ENCODE data around the gene ASB18. TPM values are rescaled to one million over a fixed set of nuclear protein-coding genes. Genes with fewer than 3 reads are reported as not detected.

The ASB18 gene
- total and polyA plus RNA-seq, 2 experiments from 2014 or later: not detected

DNA sequence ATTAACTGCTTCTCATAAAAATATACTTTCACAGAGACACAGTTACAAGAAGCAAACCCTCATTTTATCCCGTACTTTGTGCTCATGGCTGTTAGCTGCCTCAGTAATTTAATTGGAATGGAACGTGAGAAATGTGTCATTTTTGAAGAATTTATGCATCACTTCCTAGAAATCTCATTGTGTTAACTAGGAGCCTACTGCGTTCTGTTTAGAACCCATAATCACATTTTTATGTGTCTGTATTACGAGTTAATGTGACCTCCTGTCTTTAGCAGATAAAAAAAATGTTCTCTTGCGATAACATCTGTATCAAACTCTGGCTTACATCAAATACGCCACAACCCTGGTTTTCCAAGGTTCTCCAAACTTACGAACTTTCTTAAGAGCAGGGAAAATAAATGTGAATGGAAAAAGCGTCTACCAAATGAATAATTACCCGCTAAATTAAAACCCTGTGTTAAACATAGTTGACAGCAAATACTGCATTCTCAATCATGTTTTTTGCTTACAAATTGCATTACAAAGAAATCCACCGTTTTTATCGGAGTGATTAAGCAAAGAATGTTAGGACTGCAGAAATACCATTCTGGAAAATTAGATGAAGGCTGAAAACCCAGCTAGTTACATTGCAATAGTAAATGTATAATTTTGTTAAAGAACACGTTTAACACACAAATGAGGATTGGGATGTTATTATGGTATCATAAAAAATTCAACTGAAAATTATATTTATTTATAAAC is 84.0 kb downstream of the ASB18 start:
- Histone ChIP-seq H4K20me1 (ENCODE audit: insufficient read depth) (no peaks in the 10 kb centered on the region), H3K27ac (0 out of 2 replicates have a peak overlapping the region, but pooled peaks have one; percentile 0), H3K9ac (peak overlapping the region; percentile 32; the same call in 1 of the 2 replicates), H3K36me3 (ENCODE audit: low read depth) (no peaks in the 10 kb centered on the region), H2AFZ (peak overlapping the region; percentile 63; the same call in 1 of the 2 replicates), H3K9me3 (ENCODE audit: low read depth) (no peaks in the 10 kb centered on the region), H3K4me3 (peak overlapping the region; percentile 61), H3K4me1 (ENCODE audit: insufficient read depth) (peaks cover 22% of the 10 kb centered on the region), H3K9me2 (ENCODE audit: insufficient read depth) (no peaks in the 10 kb centered on the region), H3K27me3 (replicated peaks; ENCODE audit: insufficient read depth) (peaks cover 17% of the 10 kb centered on the region; the same call in 1 of the 2 replicates), H3K4me2 (ENCODE audit: unreplicated experiment) (peak overlapping the region; percentile 63), H3K79me2 (ENCODE audit: insufficient read depth) (no peaks in the 10 kb centered on the region), H3F3A (ENCODE audit: insufficient read depth) (peaks cover 20% of the 10 kb centered on the region)
- in situ Hi-C loops (cut with MboI): loop anchor here (10.0 to 25.0 kb wide), 2 partner anchors 405 to 1043 kb away; no protein-coding TSS in a partner anchor
- DNase-seq: peak; percentile 62
- TF ChIP-seq EZH2phosphoT487 (IDR thresholded peaks at IDR 0.05; ENCODE audit: insufficient read depth, low read depth) (no peak), EZH2 (IDR thresholded peaks at IDR 0.05; ENCODE audit: insufficient read depth, poor library complexity, severe bottlenecking) (no peak)
- WGBS, 2 experiments (ENCODE audit: low coverage in 1 of 2, low lambda C conversion rate in 2 of 2, missing lambda C conversion rate in 2 of 2): 13 to 18% methylated on average over 12 of the region's 12 CpGs

DNA sequence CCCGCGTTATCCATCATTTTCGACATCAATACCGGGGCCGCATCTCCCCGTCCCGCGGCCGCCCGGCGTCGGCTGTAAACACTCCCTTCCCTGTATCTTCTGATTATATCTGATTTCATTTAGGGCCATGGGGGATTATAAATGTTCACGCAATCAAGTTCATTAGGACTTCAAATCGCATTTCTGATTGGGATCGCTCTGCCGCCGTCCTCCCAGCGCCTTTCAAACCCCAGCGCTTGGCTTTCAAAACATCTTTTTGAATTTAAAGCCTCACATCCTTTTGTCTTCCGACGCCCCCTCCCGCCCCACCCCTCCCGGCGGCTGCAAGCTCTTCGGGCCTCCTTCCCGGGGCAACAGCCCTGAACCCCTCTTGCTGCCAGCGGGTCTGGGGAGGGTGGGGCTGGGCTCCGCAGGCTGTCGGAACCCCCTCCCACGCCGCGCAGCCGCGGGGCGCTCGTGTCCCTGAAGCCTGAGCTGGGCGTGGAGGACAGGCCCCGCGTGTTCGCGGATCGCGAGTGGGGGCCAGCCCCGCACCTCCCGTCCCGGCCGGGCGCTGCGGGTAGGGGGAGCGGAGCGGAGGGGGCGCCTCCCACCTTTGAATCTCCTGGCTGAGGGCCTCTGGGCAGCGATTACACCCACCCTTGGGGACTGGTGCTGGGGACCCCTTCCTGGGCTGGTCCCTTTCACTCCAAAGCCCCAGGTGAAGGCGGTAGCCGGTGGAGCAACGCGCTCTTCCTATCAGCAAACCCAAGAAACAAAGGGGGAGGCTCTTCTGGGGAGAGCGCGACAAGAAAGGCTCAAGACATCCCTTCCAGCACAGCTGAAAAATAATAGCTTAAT is 84.8 kb downstream of the ASB18 start:
- peak overlapping the region; percentile 63 for H2AFZ ChIP-seq
- DNase-seq: peak; percentile 57
- peak overlapping the region; percentile 63 for H3K4me2 ChIP-seq (ENCODE audit: unreplicated experiment)
- in situ Hi-C loops (cut with MboI): loop anchor here (10.0 to 25.0 kb wide), 2 partner anchors 405 to 1042 kb away; no protein-coding TSS in a partner anchor
- TF ChIP-seq EZH2 (IDR thresholded peaks at IDR 0.05; ENCODE audit: insufficient read depth, poor library complexity, severe bottlenecking): peak; percentile 94
- no peak for TF ChIP-seq EZH2phosphoT487 (IDR thresholded peaks at IDR 0.05; ENCODE audit: insufficient read depth, low read depth)
- 0 out of 2 replicates have a peak overlapping the region, but pooled peaks have one; percentile 0 for H3K27ac ChIP-seq
- H3K27me3 ChIP-seq (replicated peaks; ENCODE audit: insufficient read depth): peaks cover 21% of the 10 kb centered on the region
- H4K20me1 ChIP-seq (ENCODE audit: insufficient read depth): no peaks in the 10 kb centered on the region
- WGBS, 2 experiments (ENCODE audit: low coverage in 1 of 2, low lambda C conversion rate in 2 of 2, missing lambda C conversion rate in 2 of 2): 4 to 8% methylated on average over 40 to 59 of the region's 59 CpGs
- peak overlapping the region; percentile 32; the same call in 1 of the 2 replicates for H3K9ac ChIP-seq
- H3K9me3 ChIP-seq (ENCODE audit: low read depth): no peaks in the 10 kb centered on the region
- peaks cover 25% of the 10 kb centered on the region for H3F3A ChIP-seq (ENCODE audit: insufficient read depth)
- no peaks in the 10 kb centered on the region for H3K36me3 ChIP-seq (ENCODE audit: low read depth)
- H3K4me3 ChIP-seq: peak overlapping the region; percentile 61
- H3K4me1 ChIP-seq (ENCODE audit: insufficient read depth): peaks cover 28% of the 10 kb centered on the region
- no peaks in the 10 kb centered on the region for H3K79me2 ChIP-seq (ENCODE audit: insufficient read depth)
- no peaks in the 10 kb centered on the region for H3K9me2 ChIP-seq (ENCODE audit: insufficient read depth)

DNA sequence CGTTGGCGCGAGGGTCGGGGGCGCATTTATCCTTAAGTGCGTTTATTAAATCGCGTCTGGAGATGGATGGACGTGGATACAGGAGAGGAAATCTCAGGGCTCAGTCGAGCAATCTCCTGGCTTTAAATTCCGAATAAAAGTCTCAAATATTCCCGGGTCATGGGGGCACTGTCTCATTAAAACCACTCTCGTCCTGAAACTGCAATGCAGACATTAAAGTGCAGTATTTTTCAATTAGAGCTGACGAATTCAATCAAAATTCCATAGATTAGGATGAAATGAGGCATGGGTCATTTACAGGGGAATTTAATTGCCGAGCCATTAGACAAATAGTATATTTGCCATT is 85.3 kb downstream of the ASB18 start:
- H3K4me2 ChIP-seq (ENCODE audit: unreplicated experiment): peak overlapping the region; percentile 63
- no peaks in the 10 kb centered on the region for H4K20me1 ChIP-seq (ENCODE audit: insufficient read depth)
- H3F3A ChIP-seq (ENCODE audit: insufficient read depth): peaks cover 25% of the 10 kb centered on the region
- H3K9ac ChIP-seq: peak overlapping the region; percentile 32; the same call in 1 of the 2 replicates
- H2AFZ ChIP-seq: peak overlapping the region; percentile 63
- no peaks in the 10 kb centered on the region for H3K79me2 ChIP-seq (ENCODE audit: insufficient read depth)
- H3K36me3 ChIP-seq (ENCODE audit: low read depth): no peaks in the 10 kb centered on the region
- H3K9me3 ChIP-seq (ENCODE audit: low read depth): no peaks in the 10 kb centered on the region
- DNase-seq: peak; percentile 36
- no peak overlapping the region for H3K27ac ChIP-seq
- peaks cover 28% of the 10 kb centered on the region for H3K4me1 ChIP-seq (ENCODE audit: insufficient read depth)
- 9 to 14% methylated on average over 15 of the region's 15 CpGs for WGBS, 2 experiments (ENCODE audit: low coverage in 1 of 2, low lambda C conversion rate in 2 of 2, missing lambda C conversion rate in 2 of 2)
- TF ChIP-seq EZH2 (IDR thresholded peaks at IDR 0.05; ENCODE audit: insufficient read depth, poor library complexity, severe bottlenecking) (no peak), EZH2phosphoT487 (IDR thresholded peaks at IDR 0.05; ENCODE audit: insufficient read depth, low read depth) (no peak)
- no peaks in the 10 kb centered on the region for H3K9me2 ChIP-seq (ENCODE audit: insufficient read depth)
- in situ Hi-C loops (cut with MboI): loop anchor here (25.0 kb wide), 1 partner anchor 1042 kb away; no protein-coding TSS in a partner anchor
- H3K4me3 ChIP-seq: peak overlapping the region; percentile 61
- H3K27me3 ChIP-seq (replicated peaks; ENCODE audit: insufficient read depth): peaks cover 27% of the 10 kb centered on the region

Data from GM23248 (cell line).